Measurements from ENCODE around the gene CBARP. TPM values are rescaled to one million over a fixed set of nuclear protein-coding genes. Genes with fewer than 3 reads are reported as not detected.
A peak's percentile ranks its signal among the peaks of the same experiment; 100 is the strongest.

CBARP gene
- total and polyA plus RNA-seq, 9 of the 15 experiments (the other 6 are each of a cell fraction or from before 2014, with no cell fraction given) = 0.03 to 8.9 (median 1.2) TPM; not detected in 1

DNA sequence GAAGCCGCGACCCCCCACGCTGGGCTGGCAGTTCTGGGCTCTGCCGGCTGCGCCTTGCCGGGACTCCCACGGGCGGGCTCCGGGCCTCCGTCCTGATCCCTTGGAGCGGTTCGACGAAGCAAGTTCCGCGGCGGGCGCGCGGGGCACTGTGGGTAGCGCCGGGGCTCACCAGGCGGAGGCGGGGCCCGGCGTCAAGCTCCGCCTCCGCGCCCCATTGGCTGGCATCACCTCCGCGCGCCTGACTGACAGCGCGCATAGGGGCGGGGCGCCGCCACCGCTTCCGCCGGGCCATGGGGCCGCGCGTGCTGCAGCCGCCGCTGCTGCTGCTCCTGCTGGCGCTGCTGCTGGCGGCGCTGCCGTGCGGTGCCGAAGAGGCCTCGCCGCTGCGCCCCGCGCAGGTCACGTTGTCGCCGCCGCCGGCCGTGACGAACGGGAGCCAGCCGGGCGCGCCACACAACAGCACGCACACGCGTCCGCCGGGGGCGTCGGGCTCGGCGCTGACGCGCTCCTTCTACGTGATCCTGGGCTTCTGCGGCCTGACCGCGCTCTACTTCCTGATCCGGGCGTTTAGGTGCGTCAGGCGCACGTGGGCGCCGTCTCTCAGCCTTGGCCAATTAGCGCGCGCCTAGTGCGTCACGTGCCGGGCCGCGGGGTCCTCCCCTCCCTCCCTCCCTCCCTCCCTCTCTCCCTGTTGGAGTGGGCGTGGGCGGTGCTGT, 37.6 kb upstream of the CBARP start, which contains the start of gene FAM174C (continued):
- TF ChIP-seq PRPF4 (IDR thresholded peaks at IDR 0.05; ENCODE audit: insufficient read depth, low read depth, low read length, poor library complexity, severe bottlenecking) = peak; percentile 83
- no peak for TF ChIP-seq LARP7 (IDR thresholded peaks at IDR 0.05)
- no peak for TF ChIP-seq ZNF77 (CRISPR knock-in tag; IDR thresholded peaks at IDR 0.05)
- TF ChIP-seq NFATC3 (IDR thresholded peaks at IDR 0.05) = no peak
- peak; percentile 0; the same call in 1 of the 2 replicates for TF ChIP-seq ETV5 (CRISPR knock-in tag; IDR thresholded peaks at IDR 0.05; ENCODE audit: low read depth)
- no peak for TF ChIP-seq ZNF12 (CRISPR knock-in tag; IDR thresholded peaks at IDR 0.05)
- TF ChIP-seq, protein P1, sequence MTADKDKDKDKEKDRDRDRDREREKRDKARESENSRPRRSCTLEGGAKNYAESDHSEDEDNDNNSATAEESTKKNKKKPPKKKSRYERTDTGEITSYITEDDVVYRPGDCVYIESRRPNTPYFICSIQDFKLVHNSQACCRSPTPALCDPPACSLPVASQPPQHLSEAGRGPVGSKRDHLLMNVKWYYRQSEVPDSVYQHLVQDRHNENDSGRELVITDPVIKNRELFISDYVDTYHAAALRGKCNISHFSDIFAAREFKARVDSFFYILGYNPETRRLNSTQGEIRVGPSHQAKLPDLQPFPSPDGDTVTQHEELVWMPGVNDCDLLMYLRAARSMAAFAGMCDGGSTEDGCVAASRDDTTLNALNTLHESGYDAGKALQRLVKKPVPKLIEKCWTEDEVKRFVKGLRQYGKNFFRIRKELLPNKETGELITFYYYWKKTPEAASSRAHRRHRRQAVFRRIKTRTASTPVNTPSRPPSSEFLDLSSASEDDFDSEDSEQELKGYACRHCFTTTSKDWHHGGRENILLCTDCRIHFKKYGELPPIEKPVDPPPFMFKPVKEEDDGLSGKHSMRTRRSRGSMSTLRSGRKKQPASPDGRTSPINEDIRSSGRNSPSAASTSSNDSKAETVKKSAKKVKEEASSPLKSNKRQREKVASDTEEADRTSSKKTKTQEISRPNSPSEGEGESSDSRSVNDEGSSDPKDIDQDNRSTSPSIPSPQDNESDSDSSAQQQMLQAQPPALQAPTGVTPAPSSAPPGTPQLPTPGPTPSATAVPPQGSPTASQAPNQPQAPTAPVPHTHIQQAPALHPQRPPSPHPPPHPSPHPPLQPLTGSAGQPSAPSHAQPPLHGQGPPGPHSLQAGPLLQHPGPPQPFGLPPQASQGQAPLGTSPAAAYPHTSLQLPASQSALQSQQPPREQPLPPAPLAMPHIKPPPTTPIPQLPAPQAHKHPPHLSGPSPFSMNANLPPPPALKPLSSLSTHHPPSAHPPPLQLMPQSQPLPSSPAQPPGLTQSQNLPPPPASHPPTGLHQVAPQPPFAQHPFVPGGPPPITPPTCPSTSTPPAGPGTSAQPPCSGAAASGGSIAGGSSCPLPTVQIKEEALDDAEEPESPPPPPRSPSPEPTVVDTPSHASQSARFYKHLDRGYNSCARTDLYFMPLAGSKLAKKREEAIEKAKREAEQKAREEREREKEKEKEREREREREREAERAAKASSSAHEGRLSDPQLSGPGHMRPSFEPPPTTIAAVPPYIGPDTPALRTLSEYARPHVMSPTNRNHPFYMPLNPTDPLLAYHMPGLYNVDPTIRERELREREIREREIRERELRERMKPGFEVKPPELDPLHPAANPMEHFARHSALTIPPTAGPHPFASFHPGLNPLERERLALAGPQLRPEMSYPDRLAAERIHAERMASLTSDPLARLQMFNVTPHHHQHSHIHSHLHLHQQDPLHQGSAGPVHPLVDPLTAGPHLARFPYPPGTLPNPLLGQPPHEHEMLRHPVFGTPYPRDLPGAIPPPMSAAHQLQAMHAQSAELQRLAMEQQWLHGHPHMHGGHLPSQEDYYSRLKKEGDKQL (CRISPR knock-in tag; IDR thresholded peaks at IDR 0.05; ENCODE audit: borderline replicate concordance) = no peak; the same call in 1 of the 2 replicates
- TF ChIP-seq TAF1 (IDR thresholded peaks at IDR 0.05; ENCODE audit: control insufficient read depth, extremely low read depth, insufficient read depth, low read length, severe bottlenecking) = peak; percentile 84
- TF ChIP-seq MTA1 (IDR thresholded peaks at IDR 0.05; ENCODE audit: borderline replicate concordance) = peak; percentile 85
- no peak for TF ChIP-seq SMARCA5 (IDR thresholded peaks at IDR 0.05)
- no peak for TF ChIP-seq RBM39 (optimal IDR thresholded peaks at IDR 0.05; ENCODE audit: low read depth, low read length)
- TF ChIP-seq SRSF3 (IDR thresholded peaks at IDR 0.05; ENCODE audit: insufficient read depth, low read length) = no peak
- TF ChIP-seq MYBL2 (IDR thresholded peaks at IDR 0.05; ENCODE audit: low read depth) = no peak
- TF ChIP-seq MYBL2 (CRISPR knock-in tag; IDR thresholded peaks at IDR 0.05; ENCODE audit: borderline replicate concordance) = no peak
- peak in 1 of 3 experiments; percentile 38 for TF ChIP-seq YY1 (IDR thresholded peaks at IDR 0.05; ENCODE audit: borderline replicate concordance in 1 of 3, control insufficient read depth in 1 of 3, extremely low read depth in 1 of 3, insufficient read depth in 3 of 3, insufficient read length in 1 of 3, insufficient replicate concordance in 2 of 3, low read depth in 1 of 3, low read length in 2 of 3)
- no peak for TF ChIP-seq SMARCE1 (IDR thresholded peaks at IDR 0.05)
- TF ChIP-seq, protein P2, sequence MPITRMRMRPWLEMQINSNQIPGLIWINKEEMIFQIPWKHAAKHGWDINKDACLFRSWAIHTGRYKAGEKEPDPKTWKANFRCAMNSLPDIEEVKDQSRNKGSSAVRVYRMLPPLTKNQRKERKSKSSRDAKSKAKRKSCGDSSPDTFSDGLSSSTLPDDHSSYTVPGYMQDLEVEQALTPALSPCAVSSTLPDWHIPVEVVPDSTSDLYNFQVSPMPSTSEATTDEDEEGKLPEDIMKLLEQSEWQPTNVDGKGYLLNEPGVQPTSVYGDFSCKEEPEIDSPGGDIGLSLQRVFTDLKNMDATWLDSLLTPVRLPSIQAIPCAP (CRISPR knock-in tag; IDR thresholded peaks at IDR 0.05; ENCODE audit: borderline replicate concordance) = no peak
- TF ChIP-seq CREBBP (IDR thresholded peaks at IDR 0.05; ENCODE audit: low read depth, low read length) = no peak
- TF ChIP-seq FOXK2 (conservative IDR thresholded peaks at IDR 0.05 in 1 of 2, IDR thresholded peaks at IDR 0.05 in 1 of 2; ENCODE audit: low read depth in 2 of 2) = peak; percentile 11 to 39; a peak in 1 of 4 replicates
- TF ChIP-seq ZNF589 (CRISPR knock-in tag; IDR thresholded peaks at IDR 0.05; ENCODE audit: low read depth) = no peak
- TF ChIP-seq MECOM (CRISPR knock-in tag; IDR thresholded peaks at IDR 0.05) = no peak
- TF ChIP-seq ZNF232 (CRISPR knock-in tag; IDR thresholded peaks at IDR 0.05) = no peak
- TF ChIP-seq SP1 (CRISPR knock-in tag; IDR thresholded peaks at IDR 0.05) = peak; percentile 80

Measured in K562 (cell line).